Hematopoietic multipotent progenitor cell treated with erythropoietin and hydrocortisone succinate and interleukin-3 and kit ligand, for 17 days (in vitro differentiated cells): ENCODE results near the gene KIF25.
"Not testable (repeated sequence)": the region's sequence is repeated elsewhere in the genome, so short reads cannot be mapped to it uniquely, and the experiment has no call there.

Experiments used
- DNase-seq: peaks from one replicate; pipeline ENCODE4 v3.0.0-alpha.2; 2015; ENCODE audit warnings: low spot score

Gene KIF25

DNA sequence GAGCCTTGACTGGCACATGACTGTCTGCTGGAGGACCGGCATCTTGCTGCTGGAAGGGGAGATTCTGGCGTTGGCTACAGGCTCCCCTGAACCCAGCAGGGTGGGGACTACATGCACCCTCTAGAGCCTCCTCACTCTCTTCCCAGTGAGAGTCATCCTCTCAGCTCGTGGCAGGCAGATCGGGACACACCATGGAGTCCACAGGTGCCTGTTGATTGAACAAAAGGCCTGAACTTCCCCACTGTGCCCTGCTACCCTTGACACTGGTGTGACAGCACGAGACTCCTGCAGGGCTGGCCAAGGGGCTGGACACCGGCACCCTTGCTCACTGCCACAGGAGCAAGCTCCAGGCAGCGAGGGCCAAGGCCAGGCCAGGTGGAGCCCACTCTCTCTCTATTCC is 73.3 kb downstream of the KIF25 start:
- no peak for DNase-seq

DNA sequence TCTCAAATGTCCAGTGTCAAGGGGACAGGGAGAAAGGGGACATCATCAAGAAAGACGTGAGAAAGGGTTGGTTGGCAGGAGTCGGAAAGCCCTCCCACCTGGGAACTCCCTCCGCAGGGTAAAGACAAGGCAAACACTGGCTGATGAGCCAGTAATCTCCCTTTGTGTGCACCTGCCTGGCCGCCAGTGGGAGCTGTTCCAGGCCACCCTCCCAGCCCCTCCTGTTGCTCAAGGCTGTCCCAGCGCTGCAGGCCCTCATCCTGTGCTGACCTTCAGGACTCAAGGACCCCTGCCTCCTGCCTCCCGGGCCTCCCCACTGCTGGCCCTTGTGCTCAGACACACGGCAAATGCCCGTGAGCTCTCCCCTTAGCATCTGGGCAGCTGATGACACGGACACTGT is 74.1 kb downstream of the KIF25 start:
- no peak for DNase-seq

DNA sequence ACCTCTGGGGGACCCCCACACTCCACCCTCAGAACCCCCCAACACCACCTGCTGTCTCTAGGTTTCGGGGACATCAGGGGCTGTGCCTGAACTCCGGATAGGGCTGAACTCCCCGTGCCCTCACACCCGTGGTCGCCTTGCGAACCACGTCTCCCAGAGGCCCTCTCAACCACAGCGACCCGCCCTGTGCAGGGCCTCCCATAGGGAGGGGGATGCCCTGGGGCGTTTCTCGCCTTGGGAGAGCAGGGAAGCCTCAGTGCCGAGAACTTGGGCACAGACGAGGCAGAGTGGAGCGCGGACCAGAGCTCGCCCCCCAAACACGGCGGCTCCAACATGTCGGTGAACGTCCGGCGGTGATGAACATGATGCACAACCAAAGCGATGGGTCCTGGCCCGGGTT is 74.8 kb downstream of the KIF25 start:
- no peak for DNase-seq

DNA sequence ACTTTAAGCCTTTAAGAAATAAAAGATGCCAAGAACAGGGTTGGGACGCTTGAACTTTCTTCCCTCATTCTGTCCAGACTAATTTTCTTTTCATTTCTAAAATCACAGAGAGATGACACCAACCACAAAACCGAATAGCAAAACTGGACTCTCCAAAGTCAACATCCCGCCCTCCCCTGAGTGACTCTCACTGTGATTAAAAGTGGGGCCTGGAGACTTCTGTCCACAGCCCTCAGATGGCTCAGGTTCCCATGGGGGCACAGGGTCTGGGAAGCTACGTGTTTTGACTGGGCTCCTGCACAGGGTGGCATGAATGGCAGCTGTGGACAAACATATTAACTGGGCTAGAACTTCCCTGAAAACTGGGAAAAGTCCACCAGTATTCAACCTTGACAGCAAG is 75.3 kb downstream of the KIF25 start:
- no peak for DNase-seq

DNA sequence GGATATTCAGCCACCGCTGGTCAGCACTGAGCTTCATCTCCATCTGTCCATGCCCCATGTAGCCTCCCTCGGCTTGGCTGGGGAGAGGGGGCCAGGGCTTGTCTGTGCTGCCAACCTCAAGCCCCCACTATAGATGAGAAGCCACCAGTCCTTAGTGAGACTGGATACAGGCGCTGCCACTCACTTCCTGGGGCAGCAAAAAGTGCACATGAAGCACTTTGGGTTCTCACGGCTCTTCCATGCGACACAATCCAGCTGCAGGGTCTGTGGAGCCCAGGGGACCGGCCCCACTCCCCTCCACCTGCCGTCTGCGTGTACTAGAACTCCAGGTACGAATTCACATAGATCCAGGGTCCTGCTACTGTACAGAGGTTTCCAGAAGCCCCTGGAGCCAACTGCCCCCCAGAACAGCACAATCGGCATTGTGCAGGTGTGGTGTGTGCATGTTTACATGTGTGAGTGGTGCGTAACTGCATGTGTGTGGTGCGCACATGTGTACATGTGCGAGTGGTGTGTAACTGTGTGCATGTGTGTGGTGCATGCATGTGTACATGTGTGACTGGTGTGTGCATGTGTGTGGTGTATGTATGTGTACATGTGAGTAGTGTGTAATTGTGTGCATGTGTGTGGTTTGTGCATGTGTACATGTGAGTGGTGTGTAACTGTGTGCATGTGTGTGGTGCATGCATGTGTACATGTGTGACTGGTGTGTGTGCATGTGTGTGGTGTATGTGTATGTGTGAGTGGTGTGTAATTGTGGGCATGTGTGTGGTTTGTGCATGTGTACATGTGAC is 76.7 kb downstream of the KIF25 start:
- DNase-seq, result no peak

DNA sequence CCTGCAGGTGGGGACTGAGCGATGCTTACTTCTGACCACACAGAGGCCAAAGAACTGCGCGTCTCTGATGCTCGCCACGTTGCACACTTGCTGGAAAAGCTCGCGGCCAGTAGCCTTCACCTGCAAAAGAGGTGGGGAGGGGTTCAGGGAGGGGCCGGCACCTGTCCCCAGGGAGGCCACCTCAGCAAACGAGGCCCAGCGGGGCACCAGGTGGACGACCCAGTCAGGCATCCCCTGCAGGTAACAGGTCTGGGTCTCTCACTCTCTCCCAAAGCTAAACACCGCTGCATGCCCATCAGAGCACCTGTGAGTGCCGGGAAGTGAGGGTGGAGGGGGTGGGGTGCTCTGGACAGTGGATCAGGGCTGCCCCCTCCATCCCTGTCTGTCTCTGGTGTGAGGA is 77.7 kb downstream of the KIF25 start:
- DNase-seq, result no peak

DNA sequence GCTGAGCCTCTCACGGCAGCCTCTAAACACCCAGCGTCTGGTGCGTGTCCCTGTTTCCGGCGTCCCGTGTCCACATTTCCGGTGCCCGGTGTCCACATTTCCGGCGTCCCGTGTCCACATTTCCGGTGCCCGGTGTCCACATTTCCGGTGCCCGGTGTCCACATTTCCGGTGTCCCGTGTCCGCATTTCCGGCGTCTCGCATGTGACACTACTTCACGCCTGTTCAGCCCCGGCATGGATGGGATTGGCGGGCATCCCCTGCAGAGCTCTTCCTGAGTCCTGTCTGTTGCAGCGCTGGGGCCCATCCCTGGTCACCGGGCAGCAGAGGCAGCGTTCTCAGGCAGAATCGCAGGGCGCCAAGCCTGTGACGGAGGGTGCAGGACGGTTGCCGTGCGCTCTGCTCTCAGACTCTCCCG is 78.3 kb downstream of the KIF25 start:
- DNase-seq, result no peak

GRCh38 chr6:168077401-168077800 is 79.9 kb downstream of the KIF25 start:
- DNase-seq, result not testable (repeated sequence)

DNA sequence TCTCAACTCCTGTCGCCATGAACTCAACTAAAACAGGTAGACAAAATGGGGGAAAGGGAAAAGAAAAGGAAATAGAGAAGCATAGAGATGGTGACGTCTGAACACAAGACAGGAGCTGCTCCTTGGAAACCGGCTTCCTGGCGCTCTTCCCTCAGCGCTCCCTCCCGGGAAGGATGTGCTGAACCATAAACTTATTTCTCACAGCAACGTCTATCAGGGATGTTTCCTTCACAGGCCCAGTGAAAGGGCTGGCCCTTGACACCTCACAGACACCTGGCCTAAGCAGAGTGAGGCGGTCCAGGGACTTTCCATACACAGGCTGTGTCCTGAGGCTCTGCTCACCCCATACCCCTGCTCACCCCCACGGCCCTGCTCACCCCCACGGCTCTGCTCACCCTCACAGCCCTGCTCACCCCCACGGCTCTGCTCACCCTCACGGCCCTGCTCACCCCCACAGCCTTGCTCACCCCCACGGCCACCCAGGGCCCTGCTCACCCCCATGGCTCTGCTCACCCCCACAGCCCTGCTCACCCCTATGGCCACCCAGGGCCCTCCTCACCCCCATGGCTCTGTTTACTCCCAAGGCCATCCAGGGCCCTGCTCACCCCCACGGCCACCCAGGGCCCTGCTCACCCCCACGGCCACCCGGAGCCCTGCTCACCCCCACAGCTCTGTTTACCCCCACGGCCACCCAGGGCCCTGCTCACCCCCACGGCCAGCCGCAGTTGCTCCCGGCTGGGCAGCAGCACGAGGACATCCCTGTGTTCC is 80.9 kb downstream of the KIF25 start:
- DNase-seq, result no peak

GRCh38 chr6:168078943-168079405 is 81.5 kb downstream of the KIF25 start, which contains the start of gene FRMD1:
Gene FRMD1, minus strand, starts transcription at chr6:168079212. Its CDS starts 118 bp downstream, at chr6:168079094.
- no peak for DNase-seq

- DNase-seq, result no peak
Observed at GRCh38 chr6:168080393-168081077, 83.1 kb downstream of the KIF25 start.

GRCh38 chr6:168081858-168082546 is 84.5 kb downstream of the KIF25 start:
- DNase-seq, result no peak

GRCh38 chr6:168082860-168083513 is 85.5 kb downstream of the KIF25 start:
- DNase-seq, result no peak

DNA sequence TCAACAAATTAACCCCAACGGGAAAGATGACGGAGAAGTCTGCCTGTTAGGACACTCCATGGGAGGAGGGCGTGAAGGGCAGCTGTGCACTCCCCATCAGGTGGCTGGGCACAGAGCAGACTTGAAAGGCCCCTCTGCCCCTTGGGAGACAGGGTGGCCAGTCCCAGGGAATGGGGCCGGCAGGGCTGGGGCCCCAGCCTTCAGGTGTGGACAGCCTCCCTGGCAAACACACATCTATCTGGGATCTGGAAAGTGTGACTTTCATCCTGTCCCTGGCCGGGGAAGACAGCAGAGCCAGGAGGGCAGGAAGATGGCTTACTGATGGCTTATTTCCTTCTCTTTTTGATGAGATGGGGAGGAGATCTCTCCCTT is 86.0 kb downstream of the KIF25 start:
- DNase-seq, result no peak

DNA sequence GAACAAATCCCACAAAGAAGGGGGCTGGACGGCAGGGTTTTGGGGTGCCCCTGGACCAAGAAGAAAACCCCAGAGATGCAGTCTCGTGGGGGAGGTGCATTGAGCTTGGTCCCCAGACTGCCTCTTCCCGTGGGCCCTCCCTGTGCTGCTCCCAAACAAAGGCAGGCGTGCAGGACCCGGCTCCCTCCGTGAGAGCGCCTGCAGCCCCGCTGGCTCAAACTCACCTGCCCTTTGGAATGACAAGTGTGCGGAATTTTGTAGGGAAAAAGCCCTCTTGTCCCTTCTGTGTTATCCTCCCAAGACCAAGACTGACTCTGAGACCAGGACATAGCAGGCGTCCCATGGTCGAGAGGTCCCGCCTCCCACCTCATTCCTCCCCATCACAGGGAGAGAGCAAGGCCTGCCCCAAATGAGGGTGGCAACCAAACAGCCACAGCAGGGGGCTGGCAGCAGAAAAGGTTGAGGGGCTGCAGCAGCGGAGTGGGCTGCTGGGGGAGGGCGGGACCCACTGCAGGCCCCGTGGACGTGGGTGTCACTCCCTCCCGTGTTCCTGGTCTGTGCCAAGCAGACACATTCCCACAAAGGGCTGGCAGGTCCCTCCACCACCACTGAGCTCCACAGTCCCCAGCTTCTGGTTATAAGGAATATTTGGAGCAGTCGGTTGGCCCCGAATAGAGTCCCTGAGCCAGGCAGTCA is 87.1 kb downstream of the KIF25 start:
- DNase-seq, result no peak

DNA sequence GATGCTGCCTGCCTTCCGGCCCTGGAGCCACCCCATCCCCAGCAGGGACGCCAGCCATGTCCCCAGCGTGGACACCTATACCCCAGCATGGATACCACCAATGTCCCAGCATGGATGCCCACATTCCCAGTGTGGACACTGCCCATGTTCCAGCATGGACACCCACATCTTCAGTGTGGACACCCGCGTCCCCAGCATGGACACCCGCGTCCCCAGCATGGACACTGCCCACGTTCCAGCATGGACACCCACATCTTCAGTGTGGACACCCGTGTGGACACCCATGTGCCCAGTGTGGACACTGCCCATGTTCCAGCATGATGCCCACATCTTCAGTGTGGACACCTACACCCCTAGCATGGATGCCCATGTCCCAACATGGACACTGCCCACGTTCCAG is 88.6 kb downstream of the KIF25 start:
- no peak for DNase-seq

DNA sequence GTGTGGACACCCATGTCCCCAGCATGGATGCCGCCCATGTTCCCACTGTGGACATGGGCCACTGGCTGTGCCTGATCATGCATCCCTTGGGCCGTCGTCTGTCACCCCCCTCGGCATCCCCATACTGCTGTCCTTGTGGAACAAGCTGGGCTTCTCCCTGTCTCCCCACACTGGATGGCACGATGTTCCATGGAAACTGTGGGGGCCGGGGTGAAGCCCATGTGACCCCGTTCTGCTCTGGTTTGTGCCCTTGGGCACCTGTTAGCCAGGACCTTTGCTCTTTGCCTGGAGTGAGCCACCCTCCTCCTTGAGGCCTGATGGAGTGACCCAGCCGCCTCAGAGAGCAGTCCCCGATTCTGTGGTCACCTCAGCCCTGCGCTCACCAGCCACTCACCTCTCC is 89.1 kb downstream of the KIF25 start:
- no peak for DNase-seq

DNA sequence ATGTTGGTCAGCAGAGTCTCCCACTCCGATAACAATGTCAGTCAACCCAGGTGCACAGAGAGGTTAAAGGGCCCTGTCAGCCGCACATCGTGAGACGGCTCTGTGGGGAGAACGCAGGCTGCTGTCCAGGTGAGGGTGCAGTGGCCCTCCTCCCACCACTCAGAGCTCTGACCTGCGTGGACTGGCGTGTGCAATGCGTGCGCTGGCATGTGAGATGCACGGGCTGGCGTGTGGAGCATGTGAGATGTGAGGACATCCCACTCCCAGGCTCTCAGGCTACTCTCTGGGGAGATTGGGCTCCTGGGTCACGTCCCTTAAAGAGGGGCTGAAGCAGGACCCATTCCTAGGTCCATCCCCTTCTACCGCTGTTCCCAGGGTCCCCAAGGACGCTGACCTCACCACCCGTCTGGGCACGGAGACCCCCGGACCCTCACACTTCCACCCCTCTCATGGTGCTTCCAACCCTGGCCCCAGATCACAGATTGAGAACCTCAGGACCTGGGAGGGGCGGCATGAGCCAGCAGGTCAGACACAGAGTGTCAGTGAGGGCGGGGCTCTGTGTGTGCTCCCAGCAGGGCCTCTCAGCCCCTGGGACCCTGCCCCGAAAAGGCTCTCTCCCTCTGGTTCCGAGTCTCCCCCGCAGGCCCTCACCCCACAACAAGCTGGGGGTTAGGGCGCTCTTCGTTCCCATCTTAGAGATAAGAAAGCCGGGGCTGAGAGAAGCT is 90.1 kb downstream of the KIF25 start:
- no peak for DNase-seq

- no peak for DNase-seq
Observed at GRCh38 chr6:168088161-168089053, 90.9 kb downstream of the KIF25 start.
